ENCODE measurements around the gene RAI1.

GRCh38 chr17:17780922-17781590, 99.8 kb downstream of the RAI1 start:
- TF ChIP-seq CTCF (conservative IDR thresholded peaks at IDR 0.05; ENCODE audit: low read length): no peak
- TF ChIP-seq EZH2phosphoT487 (IDR thresholded peaks at IDR 0.05; ENCODE audit: borderline replicate concordance, low read depth, low read length): no peak

Measured in OCI-LY7 (cell line).